Measurements from ENCODE around the gene CCDC149.

Gene CCDC149

DNA sequence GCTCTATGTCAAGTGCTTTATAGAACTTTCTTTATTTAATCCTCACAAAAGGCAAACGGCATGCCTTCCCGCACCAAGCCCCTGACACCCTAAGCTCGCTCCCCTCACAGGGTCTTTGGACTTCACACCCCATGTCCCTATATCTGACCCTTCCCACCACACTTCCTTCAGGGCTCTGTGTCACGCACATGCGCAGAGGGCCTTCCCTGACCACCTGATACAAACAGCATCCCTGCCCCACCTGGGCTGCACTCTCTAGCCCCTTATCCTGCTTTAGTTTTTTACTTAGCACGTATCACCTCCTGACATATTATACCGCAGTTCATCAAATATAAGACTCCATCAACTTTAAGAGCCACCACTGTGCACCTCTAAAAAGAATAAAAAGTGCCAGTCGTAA lies 67.7 kb downstream of the CCDC149 start:
- H3K9me3 ChIP-seq (ENCODE audit: low read length) = no peaks in the 10 kb centered on the region
- no peak for TF ChIP-seq EZH2 (IDR thresholded peaks at IDR 0.05; ENCODE audit: borderline replicate concordance, low read length)
- TF ChIP-seq, protein P1, sequence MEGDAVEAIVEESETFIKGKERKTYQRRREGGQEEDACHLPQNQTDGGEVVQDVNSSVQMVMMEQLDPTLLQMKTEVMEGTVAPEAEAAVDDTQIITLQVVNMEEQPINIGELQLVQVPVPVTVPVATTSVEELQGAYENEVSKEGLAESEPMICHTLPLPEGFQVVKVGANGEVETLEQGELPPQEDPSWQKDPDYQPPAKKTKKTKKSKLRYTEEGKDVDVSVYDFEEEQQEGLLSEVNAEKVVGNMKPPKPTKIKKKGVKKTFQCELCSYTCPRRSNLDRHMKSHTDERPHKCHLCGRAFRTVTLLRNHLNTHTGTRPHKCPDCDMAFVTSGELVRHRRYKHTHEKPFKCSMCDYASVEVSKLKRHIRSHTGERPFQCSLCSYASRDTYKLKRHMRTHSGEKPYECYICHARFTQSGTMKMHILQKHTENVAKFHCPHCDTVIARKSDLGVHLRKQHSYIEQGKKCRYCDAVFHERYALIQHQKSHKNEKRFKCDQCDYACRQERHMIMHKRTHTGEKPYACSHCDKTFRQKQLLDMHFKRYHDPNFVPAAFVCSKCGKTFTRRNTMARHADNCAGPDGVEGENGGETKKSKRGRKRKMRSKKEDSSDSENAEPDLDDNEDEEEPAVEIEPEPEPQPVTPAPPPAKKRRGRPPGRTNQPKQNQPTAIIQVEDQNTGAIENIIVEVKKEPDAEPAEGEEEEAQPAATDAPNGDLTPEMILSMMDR (IDR thresholded peaks at IDR 0.05; ENCODE audit: low read length) = no peak
- H3K4me3 ChIP-seq (ENCODE audit: low read depth, low read length, poor library complexity, severe bottlenecking) = no peak overlapping the region
- no peaks in the 10 kb centered on the region for H3F3A ChIP-seq (ENCODE audit: insufficient read depth, low read length)
- H4K20me1 ChIP-seq (ENCODE audit: insufficient read depth, low read length) = no peaks in the 10 kb centered on the region
- H2AFZ ChIP-seq (ENCODE audit: low read length) = no peak overlapping the region
- no peaks in the 10 kb centered on the region for H3K27me3 ChIP-seq (ENCODE audit: insufficient read depth, low read length)
- H3K4me2 ChIP-seq (ENCODE audit: low read length) = no peak overlapping the region
- no peaks in the 10 kb centered on the region for H3K79me2 ChIP-seq (ENCODE audit: insufficient read depth, low read length)
- H3K9me2 ChIP-seq (ENCODE audit: low read depth, low read length) = no peaks in the 10 kb centered on the region
- no peak overlapping the region for H3K9ac ChIP-seq (ENCODE audit: low read length)
- no peaks in the 10 kb centered on the region for H3K4me1 ChIP-seq (ENCODE audit: insufficient read depth, low read length, severe bottlenecking)
- no peak overlapping the region for H3K27ac ChIP-seq (ENCODE audit: low read depth, low read length, poor library complexity, severe bottlenecking)
- H3K36me3 ChIP-seq (ENCODE audit: insufficient read depth, low read length) = no peaks in the 10 kb centered on the region

- Histone ChIP-seq H3K79me2 (ENCODE audit: insufficient read depth, low read length) (no peaks in the 10 kb centered on the region), H3K27me3 (ENCODE audit: insufficient read depth, low read length) (no peaks in the 10 kb centered on the region), H3F3A (ENCODE audit: insufficient read depth, low read length) (no peaks in the 10 kb centered on the region), H3K4me3 (ENCODE audit: low read depth, low read length, poor library complexity, severe bottlenecking) (no peak overlapping the region), H3K9ac (ENCODE audit: low read length) (no peak overlapping the region), H3K9me2 (ENCODE audit: low read depth, low read length) (no peaks in the 10 kb centered on the region), H3K36me3 (ENCODE audit: insufficient read depth, low read length) (no peaks in the 10 kb centered on the region), H3K4me2 (ENCODE audit: low read length) (no peak overlapping the region), H4K20me1 (ENCODE audit: insufficient read depth, low read length) (no peaks in the 10 kb centered on the region), H2AFZ (ENCODE audit: low read length) (no peak overlapping the region), H3K4me1 (ENCODE audit: insufficient read depth, low read length, severe bottlenecking) (no peaks in the 10 kb centered on the region), H3K9me3 (ENCODE audit: low read length) (no peaks in the 10 kb centered on the region), H3K27ac (ENCODE audit: low read depth, low read length, poor library complexity, severe bottlenecking) (no peak overlapping the region)
- no peak for TF ChIP-seq EZH2 (IDR thresholded peaks at IDR 0.05; ENCODE audit: borderline replicate concordance, low read length)
- TF ChIP-seq, protein P1 (IDR thresholded peaks at IDR 0.05; ENCODE audit: low read length) = no peak
Measured at GRCh38 chr4:24843096-24843495, 69.7 kb downstream of the CCDC149 start.

GRCh38 chr4:24842356-24842755 lies 70.5 kb downstream of the CCDC149 start:
- no peak overlapping the region for H2AFZ ChIP-seq (ENCODE audit: low read length)
- no peak overlapping the region for H3K4me3 ChIP-seq (ENCODE audit: low read depth, low read length, poor library complexity, severe bottlenecking)
- H4K20me1 ChIP-seq (ENCODE audit: insufficient read depth, low read length) = no peaks in the 10 kb centered on the region
- TF ChIP-seq EZH2 (IDR thresholded peaks at IDR 0.05; ENCODE audit: borderline replicate concordance, low read length) = no peak
- TF ChIP-seq, protein P1 (IDR thresholded peaks at IDR 0.05; ENCODE audit: low read length) = no peak
- H3K4me1 ChIP-seq (ENCODE audit: insufficient read depth, low read length, severe bottlenecking) = no peaks in the 10 kb centered on the region
- no peaks in the 10 kb centered on the region for H3K79me2 ChIP-seq (ENCODE audit: insufficient read depth, low read length)
- H3F3A ChIP-seq (ENCODE audit: insufficient read depth, low read length) = no peaks in the 10 kb centered on the region
- H3K9me2 ChIP-seq (ENCODE audit: low read depth, low read length) = no peaks in the 10 kb centered on the region
- no peaks in the 10 kb centered on the region for H3K9me3 ChIP-seq (ENCODE audit: low read length)
- H3K4me2 ChIP-seq (ENCODE audit: low read length) = no peak overlapping the region
- H3K27me3 ChIP-seq (ENCODE audit: insufficient read depth, low read length) = no peaks in the 10 kb centered on the region
- H3K9ac ChIP-seq (ENCODE audit: low read length) = no peak overlapping the region
- H3K36me3 ChIP-seq (ENCODE audit: insufficient read depth, low read length) = no peaks in the 10 kb centered on the region
- H3K27ac ChIP-seq (ENCODE audit: low read depth, low read length, poor library complexity, severe bottlenecking) = no peak overlapping the region
